DOHH2 (cell line): ENCODE measurements around the gene CTSZ.
"Not testable (repeated sequence)": the region's sequence is repeated elsewhere in the genome, so short reads cannot be mapped to it uniquely, and the experiment has no call there.

Experiments
- H3F3A ChIP-seq: fragments of 200-600 bp; sonication (generic), shearing (Covaris generic); 2 replicates; pipeline ENCODE4 v1.6.0; 2016; ENCODE audit warnings: antibody characterized with exemption, mild to moderate bottlenecking; ENCODE audit not compliant: control insufficient read depth, insufficient read depth
- H3K27ac ChIP-seq: fragments of 200-600 bp; sonication (generic); 2 replicates; pipeline ENCODE4 v1.5.1; 2014; ENCODE audit warnings: low read depth, mild to moderate bottlenecking, low read length, moderate library complexity
- H3K27me3 ChIP-seq: fragments of 200-600 bp; sonication (generic); 2 replicates; pipeline ENCODE4 v1.6.1; 2014; ENCODE audit warnings: mild to moderate bottlenecking, low read length, mixed read lengths; ENCODE audit not compliant: control insufficient read depth
- H3K36me3 ChIP-seq: fragments of 200-600 bp; sonication (generic); 2 replicates; pipeline ENCODE4 v1.6.1; 2014; ENCODE audit warnings: mild to moderate bottlenecking, low read length, moderate library complexity, mixed read lengths; ENCODE audit not compliant: control insufficient read depth
- H3K4me1 ChIP-seq: fragments of 200-600 bp; sonication (generic); 2 replicates; pipeline ENCODE4 v1.6.1; 2014; ENCODE audit warnings: mild to moderate bottlenecking, low read length, mixed read lengths; ENCODE audit not compliant: control insufficient read depth
- H3K4me2 ChIP-seq: fragments of 200-600 bp; sonication (generic); 2 replicates; pipeline ENCODE4 v1.6.0; 2014; ENCODE audit warnings: mild to moderate bottlenecking, low read length, moderate library complexity
- H3K4me3 ChIP-seq: fragments of 200-600 bp; sonication (generic); 2 replicates; pipeline ENCODE4 v1.5.1; 2014; ENCODE audit warnings: mild to moderate bottlenecking, low read length, mixed read lengths
- H3K79me2 ChIP-seq: fragments of 200-600 bp; sonication (generic); 2 replicates; pipeline ENCODE4 v1.6.1; 2014; ENCODE audit warnings: mild to moderate bottlenecking, low read length, mixed read lengths; ENCODE audit not compliant: control insufficient read depth
- H3K9me2 ChIP-seq: fragments of 200-600 bp; sonication (generic); replicated peaks from 2 replicates; pipeline ENCODE4 v1.6.1; 2014; ENCODE audit warnings: mild to moderate bottlenecking, low read length, mixed read lengths; ENCODE audit not compliant: control insufficient read depth
- H3K9me3 ChIP-seq: fragments of 200-600 bp; sonication (generic); 2 replicates; pipeline ENCODE4 v1.6.1; 2014; ENCODE audit warnings: antibody characterized with exemption, low read length, mixed read lengths; ENCODE audit not compliant: control insufficient read depth, insufficient read depth
- H4K20me1 ChIP-seq: fragments of 200-600 bp; sonication (generic); 2 replicates; pipeline ENCODE4 v1.6.0; 2014; ENCODE audit warnings: low read depth, mild to moderate bottlenecking, antibody characterized with exemption, low read length, moderate library complexity; ENCODE audit not compliant: control insufficient read depth, insufficient read depth
- CTCF ChIP-seq: fragments of 200-600 bp; sonication (generic); IDR thresholded peaks from one replicate; pipeline ENCODE4 v1.5.1; 2014; ENCODE audit warnings: antibody characterized with exemption, mild to moderate bottlenecking, low read depth, low read length; ENCODE audit not compliant: poor library complexity, severe bottlenecking
- EZH2phosphoT487 ChIP-seq: fragments of 200-600 bp; sonication (generic); IDR thresholded peaks from 2 replicates; pipeline ENCODE4 v1.6.1; 2017; ENCODE audit warnings: borderline replicate concordance, mild to moderate bottlenecking, antibody characterized with exemption, low read length, moderate library complexity, mixed read lengths

The CTSZ gene

GRCh38 chr20:58956078-58956477, 51.0 kb downstream of the CTSZ start:
- Histone ChIP-seq H3K79me2 (no peaks in the 10 kb centered on the region), H3F3A (no peaks in the 10 kb centered on the region), H3K27me3 (peaks cover 23% of the 10 kb centered on the region), H3K4me3 (no peak overlapping the region), H3K9me2 (no peaks in the 10 kb centered on the region), H3K4me1 (no peaks in the 10 kb centered on the region), H3K36me3 (no peaks in the 10 kb centered on the region), H3K4me2 (no peak overlapping the region), H4K20me1 (no peaks in the 10 kb centered on the region), H3K27ac (no peak overlapping the region), H3K9me3 (no peaks in the 10 kb centered on the region)
- no peak for TF ChIP-seq CTCF
- TF ChIP-seq EZH2phosphoT487 = no peak

- Histone ChIP-seq H3K27me3 (peaks cover 16% of the 10 kb centered on the region), H3K9me3 (no peaks in the 10 kb centered on the region), H3K4me3 (no peak overlapping the region), H3K79me2 (no peaks in the 10 kb centered on the region), H3F3A (no peaks in the 10 kb centered on the region), H3K36me3 (no peaks in the 10 kb centered on the region), H4K20me1 (no peaks in the 10 kb centered on the region), H3K4me1 (no peaks in the 10 kb centered on the region), H3K27ac (no peak overlapping the region), H3K9me2 (no peaks in the 10 kb centered on the region), H3K4me2 (no peak overlapping the region)
- TF ChIP-seq EZH2phosphoT487 (no peak), CTCF (no peak)
Observed at GRCh38 chr20:58953050-58953449, 54.0 kb downstream of the CTSZ start.

GRCh38 chr20:58950603-58951002, 56.5 kb downstream of the CTSZ start:
- Histone ChIP-seq H3K9me3 (no peaks in the 10 kb centered on the region), H3K27me3 (peaks cover 16% of the 10 kb centered on the region), H3K27ac (no peak overlapping the region), H4K20me1 (no peaks in the 10 kb centered on the region), H3K79me2 (no peaks in the 10 kb centered on the region), H3K4me1 (peaks cover 4% of the 10 kb centered on the region; the same call in 1 of the 2 replicates), H3K4me3 (no peak overlapping the region), H3K36me3 (no peaks in the 10 kb centered on the region), H3K9me2 (no peaks in the 10 kb centered on the region), H3K4me2 (no peak overlapping the region), H3F3A (no peaks in the 10 kb centered on the region)
- TF ChIP-seq CTCF (no peak), EZH2phosphoT487 (no peak)

- not testable (repeated sequence) for H3K27me3 ChIP-seq, H3K27ac ChIP-seq, H3K4me3 ChIP-seq, H3K4me2 ChIP-seq, H3K36me3 ChIP-seq, H3K9me3 ChIP-seq, H4K20me1 ChIP-seq, H3K4me1 ChIP-seq, H3F3A ChIP-seq, H3K9me2 ChIP-seq, H3K79me2 ChIP-seq
Observed at GRCh38 chr20:58947797-58948388, 59.2 kb downstream of the CTSZ start.
